HG03135 (cell line): ENCODE results near the gene AGBL1.

Experiments
- ATAC-seq: cut with Tn5 transposase; IDR thresholded peaks from one replicate; pipeline ENCODE4 v1.9.1; 2021; ENCODE audit warnings: mild to moderate bottlenecking, moderate library complexity; ENCODE audit not compliant: unreplicated experiment

AGBL1 gene

DNA sequence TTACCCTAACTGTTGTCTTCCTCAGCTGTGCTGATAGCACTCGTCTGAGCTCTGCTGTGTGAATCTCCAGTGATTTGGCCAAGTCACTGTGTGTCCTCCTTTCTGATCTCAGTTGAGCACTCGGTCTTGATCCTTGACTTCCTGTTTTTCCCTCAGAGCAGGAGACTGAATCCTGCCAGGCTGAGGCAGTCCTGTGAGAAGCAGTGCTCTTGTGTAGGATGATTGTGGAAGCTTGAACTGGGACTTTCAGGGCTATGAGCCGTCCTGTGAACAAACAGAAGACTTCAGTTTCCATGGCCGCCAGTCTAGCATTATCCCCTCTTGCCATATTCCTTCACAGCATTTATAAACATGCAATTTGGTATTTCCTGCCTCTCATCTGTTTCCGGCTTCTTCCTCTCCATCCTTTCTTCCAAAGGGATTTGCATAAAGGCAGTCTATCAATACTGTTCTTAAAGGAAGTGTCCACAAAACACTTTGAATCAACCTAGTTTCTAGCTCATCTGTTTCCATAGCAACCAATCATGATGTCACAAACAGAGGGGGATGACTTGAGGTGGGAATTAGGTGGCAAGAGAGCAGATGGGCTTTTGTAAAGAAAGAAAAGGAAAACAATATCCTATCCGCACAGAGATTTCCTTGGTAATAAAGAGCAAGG lies 237.2 kb downstream of the AGBL1 start:
- ATAC-seq, result no peak

DNA sequence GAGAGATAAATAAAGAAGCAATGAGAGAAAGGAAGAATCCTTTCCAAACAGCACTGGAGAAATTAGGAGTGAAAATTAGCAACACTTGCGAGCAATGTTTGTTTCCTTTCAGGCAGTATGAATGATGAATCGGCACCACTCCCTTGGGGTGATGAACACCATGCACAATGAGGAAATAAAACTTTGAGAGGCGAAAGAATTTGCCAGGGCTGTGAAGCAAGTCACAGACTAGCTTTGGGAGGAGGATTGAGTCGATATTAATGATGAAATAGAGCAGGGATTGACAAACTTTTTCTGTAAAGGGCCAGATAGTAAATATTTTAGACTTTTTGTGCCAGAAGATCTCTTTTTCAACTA lies 237.7 kb downstream of the AGBL1 start:
- no peak for ATAC-seq

DNA sequence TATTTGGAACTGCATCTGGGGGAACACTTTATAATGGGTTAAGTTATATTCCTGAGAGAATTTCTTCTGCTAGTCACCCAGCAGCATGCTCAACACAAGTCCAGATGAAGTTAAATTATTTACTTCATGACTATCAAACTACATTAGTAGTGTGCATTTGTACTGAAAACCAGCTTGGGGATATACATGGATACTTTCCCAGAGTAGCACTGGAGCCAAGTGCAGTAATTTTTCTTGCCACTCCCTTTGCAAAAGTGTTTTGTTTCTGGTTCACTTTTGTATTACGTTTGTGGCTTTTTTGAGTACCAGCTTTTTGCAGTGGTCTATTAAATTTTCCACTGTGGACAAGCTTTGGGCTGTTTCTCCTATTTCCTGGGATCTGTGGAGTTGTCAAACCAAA lies 243.0 kb downstream of the AGBL1 start:
- ATAC-seq, result no peak

DNA sequence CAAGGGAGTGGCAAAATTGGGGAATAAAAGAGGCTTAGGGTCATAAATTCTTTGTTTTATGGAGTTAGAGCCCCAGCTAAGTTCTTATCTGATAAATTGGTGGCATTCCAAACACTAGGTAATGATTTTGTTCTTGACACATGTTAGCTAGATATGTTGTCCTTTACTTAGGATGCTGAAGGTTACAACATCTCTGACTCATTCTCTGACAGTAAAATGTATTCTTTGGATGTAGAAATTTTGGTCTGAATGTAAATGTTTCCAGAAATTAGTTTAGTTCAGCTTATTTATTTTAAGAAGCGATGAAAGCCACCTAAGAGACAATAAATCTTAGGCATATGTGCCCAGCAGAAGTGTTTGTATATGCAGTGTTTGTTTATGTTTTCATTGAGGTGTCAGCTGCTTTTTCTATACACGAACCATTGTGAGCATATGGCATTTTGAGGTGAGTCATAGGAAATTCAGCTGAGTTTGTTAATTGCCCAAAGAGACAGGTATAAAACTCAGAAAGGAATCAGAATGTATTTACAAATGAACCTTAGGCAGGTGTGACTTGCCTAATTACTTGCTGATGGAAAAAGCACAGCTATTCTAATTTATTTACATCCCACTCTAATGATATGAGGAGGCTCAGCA lies 247.7 kb downstream of the AGBL1 start:
- no peak for ATAC-seq

DNA sequence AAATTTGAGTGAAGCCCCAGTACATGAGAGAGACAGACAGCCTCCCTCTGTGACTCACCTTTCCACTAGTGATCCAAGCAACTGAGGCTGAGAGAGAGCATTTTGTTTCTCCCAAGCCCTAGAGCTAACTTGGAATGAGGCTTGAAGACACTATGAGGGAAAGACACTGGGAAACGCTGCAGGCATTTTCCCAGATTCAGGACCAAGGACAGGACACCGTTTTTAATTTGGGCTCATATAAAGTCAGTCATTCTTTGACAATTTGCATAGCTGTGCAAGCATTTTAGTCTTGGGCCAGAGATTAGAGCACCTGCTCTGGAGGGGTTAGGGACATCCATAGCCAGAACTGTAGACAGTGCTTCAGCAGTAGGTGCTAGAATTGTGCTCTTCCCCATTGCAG lies 249.0 kb downstream of the AGBL1 start:
- no peak for ATAC-seq

DNA sequence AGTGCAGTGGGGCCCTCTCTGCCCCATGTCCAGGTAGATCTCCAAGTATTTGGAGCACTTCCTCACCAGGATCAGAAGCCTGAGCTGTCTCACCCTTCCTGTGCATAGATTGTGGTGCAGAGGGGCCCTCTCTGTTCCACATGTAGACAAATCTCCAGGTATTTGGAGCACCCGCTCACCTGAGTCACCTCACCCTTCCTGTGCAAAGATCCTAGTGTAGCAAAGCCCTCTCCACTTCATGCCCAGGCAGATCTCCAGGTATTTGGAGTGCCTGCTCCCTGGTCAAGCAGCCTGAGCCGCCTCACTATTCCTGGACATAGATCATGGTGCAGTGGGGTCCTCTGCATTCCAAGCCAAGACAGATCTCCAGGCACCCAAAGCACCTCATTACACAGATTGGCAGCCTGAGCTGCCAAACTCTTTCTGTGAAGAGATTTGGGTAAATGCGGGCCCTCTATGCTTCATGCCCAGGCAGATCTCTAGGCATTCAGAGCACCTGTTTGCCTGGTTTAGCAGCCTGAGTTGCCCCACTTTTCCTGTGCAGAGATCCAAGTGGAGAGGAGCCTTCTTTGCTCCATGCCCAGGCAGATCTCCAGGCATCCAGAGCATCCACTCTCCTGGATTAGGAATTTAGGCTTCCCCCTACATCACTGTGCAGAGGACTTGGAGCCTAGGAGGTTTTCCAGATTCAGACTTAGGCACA lies 249.8 kb downstream of the AGBL1 start:
- no peak for ATAC-seq

DNA sequence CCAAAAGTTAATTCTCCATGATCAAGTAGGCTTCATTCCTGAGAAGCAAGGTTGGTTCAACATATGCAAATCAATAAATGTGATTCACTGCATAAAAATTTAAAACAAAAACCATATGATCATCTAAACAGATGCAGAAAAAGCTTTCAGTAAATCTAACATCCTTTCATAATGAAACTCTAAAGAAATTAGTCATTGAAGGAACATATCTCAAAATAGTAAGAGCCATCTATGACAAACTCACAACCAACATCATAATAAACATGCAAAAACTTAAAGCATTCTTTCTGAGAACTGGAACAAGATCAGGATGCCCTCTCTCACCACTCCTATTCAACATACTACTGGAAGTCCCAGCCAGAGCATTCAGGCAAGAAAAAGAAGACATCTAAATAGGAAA lies 254.1 kb downstream of the AGBL1 start:
- ATAC-seq, result no peak

DNA sequence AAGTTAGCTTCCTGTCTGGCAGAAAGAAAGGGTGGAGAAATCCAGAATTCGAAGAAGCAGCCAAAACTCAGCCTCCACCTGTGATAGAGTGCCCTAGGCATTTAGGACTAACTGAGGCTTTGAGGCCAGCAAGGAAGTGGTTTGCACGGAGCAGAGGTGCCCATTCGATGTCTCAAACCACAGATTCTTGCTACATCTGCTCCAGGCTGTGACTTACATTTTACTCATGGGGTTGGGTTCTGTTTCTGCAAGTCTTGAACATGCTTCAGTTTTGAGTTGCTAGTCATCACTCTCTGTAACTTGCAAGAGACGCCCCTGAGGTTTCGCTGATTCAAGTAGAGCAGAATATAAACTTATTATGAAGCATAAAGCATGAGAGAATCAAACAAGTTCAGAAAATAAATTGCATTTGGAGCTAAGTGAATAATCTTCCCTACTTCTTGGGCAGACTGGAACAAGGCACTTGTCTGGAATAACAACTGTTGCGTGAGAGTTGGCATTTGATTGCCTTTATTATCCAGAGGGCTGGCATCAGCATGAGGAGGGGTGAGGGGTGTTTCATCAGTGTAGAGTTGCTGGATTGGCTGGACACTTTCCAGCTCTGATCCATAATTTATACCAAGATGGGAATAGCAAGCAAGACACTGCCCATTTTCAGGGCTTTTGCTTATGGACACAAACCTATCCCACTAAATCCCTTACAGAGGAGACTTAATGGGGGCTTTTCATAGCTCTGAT lies 256.5 kb downstream of the AGBL1 start:
- ATAC-seq, result no peak

DNA sequence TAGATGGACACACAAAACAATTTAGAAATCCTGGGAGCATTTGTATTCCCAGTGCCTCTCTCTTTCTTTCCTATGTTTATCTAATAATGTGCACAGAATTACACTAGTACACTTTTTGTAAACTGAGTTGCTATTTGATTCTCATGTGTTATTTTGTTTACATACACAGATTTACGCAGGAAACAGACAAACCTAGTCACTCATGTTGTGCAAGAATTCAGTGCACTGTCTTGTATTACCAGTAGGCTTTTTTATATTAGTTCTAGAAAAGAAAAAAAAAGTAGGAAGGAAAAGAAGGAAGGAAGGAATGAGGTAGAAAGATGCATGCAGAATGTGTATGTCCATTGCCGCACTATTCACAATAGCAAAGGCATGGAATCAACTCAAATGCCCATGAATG lies 257.4 kb downstream of the AGBL1 start:
- no peak for ATAC-seq

DNA sequence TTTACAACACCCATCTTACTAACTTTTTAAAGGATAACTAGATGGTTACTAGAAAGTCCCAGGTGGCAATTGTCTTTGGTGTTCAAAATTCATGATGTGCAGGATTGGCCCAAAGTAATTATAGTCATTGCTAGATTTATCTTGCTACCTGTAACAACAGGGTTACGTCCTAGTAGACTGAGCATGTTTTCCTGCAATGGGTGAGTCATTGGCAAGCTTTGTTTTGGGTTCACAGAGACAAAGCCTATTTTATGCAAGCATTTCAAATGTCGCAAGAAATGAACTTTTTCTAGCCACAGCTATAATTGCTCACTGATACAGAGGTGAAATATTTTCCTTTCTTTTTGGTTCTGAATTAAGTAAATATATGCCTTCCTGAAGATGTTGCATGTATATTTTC lies 267.6 kb downstream of the AGBL1 start:
- ATAC-seq, result no peak

DNA sequence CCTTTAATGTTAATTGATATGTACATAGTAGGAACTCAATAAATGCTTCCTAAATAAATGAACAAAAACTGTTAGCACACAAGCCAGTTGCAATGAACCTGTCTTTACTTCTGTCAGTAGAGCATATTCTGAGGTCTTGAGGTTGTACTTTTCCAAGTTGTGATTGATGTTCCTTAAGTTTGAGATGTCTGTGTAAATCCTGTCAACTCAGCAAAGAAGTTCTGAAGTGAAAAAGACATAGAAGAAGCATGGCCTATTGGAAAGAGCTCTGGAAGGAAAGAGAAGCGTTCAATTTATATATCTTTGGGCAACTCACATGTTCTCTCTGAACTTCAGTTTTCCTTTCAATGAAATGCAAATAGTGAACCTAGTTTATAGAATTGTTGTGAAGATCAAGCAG lies 269.9 kb downstream of the AGBL1 start:
- no peak for ATAC-seq

DNA sequence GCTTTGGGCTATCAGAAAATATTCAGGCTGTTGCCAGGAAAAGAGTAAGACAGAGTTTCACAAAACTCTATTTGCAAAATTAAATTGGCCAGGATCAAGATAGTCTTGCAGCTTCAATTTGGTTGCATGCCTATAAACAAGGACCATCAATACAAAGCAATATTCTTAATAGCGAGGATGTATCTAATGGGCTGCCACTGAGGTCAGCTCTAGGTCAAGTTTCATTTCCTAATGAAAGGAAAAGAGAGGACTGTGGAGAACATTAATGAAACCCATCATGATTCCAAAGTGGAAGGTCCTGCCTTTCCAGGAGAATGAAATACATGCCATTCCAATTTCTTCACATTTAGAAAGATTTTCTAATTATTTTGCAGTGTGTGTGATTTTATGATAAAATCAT lies 273.5 kb downstream of the AGBL1 start:
- ATAC-seq, result no peak

DNA sequence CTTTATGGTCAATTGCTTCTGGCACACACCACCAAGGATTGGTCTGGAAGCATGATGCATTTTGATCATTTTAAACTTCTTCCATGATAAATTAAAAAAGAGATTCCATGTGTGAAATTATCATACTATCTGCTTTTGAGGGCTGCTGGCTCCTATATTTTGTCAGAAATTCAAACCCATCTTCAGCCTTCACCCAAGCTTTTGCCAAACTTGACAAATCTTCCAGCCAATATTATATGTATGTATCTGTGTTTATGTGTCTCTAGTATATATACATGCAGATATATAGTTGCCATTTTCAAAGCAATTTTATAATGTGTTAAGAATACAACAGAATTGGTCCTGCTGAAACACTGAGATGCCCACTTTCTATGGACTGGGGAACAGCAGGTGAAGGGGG lies 275.7 kb downstream of the AGBL1 start:
- no peak for ATAC-seq

DNA sequence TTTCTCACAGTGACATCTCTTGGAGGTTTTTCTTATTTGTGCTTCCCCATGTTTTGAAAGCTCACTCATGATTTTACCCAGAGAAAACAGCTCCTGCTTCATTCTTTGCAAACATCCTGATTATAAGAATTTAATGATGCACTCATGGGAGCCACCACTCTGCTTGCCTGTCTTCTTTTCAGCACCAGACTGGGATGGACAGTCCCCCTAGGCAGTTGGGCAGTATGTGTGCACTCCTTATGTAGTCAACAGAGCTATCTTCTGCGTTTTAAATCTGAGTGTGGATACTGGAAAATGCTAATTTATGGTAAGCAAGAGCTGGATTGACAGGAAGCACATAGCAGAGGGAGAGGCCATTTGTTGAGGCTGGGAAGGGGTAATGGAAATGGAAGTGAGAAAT lies 276.1 kb downstream of the AGBL1 start:
- ATAC-seq, result no peak

DNA sequence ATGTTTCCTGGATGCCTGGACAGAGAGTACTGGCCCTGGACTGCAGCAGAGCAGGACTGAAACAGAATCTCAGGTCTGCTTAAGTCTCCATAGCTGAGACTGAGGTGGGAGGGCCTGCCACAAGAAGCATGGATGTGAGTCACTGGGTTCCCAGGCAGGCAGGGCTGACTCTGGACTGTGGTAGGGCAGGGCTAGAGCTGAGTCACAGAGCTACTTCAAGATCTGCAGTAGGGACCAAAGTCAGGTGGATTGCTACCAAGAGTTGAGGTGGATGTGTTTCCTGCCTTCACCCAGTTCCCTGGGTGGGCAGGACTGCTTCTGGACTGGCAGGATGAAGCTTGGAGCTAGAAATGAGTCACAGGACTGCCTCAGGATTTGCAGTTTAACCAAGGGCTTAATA lies 282.9 kb downstream of the AGBL1 start:
- no peak for ATAC-seq

DNA sequence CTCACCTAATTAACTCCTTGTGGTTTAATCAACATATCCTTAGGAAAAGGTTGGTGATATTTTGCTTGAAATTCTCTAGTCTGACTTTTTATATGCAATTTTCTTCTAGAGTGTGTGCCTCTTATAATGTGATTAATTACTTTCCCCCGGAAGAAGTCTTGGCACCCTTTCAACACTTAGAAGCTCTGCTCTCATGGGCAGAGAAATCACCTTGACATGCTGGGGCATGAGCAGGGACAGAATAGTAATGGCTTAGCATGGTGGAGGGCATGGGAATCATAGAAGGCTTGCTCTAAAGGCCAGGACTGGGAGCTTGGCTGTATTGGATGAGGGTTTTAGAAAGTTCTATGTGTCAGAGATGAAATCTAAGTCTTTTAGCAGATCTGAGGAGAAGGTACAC lies 293.5 kb downstream of the AGBL1 start:
- ATAC-seq, result no peak

DNA sequence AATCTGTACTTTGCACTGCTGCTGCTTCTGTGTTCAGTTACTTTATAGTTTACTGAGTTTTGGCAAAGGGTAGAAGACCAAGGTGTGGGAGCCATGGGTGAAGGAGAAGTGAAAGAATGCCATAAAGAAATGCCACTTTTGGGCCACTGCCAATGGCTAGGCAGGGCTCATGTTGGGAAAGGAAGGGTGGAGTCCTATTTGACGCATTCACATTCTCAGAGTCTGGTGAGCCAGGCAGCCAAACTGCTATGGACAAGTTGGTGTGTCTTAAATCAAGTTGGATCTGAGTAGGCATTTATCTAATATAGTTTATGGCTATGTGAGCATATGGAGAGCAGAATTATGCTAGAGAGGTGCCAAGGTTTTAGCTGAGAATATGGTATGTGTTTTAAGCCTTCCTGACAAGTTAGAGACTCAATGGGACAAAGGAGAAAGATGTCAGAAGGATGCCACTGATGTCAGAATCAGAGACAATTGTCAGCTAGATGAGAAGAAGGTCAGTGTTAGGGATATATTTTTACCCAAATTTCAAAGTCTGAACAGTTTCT lies 296.1 kb downstream of the AGBL1 start:
- ATAC-seq, result no peak

DNA sequence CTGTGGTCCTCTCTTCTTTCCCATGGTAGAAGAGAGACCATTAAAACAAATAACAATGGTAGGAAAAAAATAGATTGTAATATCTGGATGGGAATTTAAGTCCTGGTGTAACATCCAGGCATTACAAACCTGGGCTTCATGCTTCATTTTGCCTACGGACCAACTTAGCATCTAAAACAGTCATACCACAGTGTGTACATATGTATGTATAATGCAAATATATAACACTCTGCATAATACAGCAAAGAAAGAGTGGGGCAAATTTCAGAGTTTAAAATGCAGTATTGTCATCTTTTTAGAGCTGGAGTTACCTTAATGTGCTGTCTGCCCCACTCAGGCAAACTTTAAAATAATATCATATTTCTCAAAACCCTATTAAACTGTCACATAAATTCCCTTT lies 298.2 kb downstream of the AGBL1 start:
- no peak for ATAC-seq

DNA sequence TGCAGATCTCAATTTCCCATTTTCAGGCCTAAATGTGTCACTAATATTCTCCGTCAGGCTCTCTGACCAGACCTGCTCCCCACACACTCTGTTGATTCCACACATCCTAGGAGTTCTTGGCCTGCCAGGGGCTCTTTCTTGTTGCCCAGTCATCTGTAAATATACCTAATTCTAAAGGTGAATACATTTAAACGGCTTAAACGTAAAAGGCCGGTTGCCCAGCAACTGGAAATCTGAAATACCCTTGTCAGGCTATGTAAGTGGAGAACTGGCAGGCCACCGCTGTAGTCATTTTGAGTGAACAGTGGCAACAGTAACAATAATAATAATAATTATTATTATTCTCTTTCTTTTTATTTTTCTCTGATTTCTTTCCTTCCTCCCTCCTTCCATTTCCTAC lies 302.7 kb downstream of the AGBL1 start:
- no peak for ATAC-seq

DNA sequence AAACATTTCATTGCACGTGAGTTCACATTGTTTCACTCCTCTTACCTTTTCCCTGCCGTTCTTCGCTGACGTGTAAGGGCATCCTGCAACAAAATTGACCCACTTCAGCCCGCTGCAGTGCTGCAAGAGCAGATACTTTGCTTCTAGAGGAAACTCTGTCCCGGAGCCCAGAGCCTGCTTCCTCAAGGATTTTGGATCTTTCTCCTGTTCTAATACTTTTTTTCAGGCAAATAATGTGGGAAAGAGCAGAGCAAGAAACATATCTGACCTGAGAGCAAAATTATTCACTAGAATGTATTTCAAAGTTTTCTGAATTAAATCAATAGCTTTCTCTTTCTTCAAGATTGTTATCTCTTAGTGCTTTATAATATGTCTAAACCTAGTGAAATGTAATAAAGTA lies 303.9 kb downstream of the AGBL1 start:
- no peak for ATAC-seq

DNA sequence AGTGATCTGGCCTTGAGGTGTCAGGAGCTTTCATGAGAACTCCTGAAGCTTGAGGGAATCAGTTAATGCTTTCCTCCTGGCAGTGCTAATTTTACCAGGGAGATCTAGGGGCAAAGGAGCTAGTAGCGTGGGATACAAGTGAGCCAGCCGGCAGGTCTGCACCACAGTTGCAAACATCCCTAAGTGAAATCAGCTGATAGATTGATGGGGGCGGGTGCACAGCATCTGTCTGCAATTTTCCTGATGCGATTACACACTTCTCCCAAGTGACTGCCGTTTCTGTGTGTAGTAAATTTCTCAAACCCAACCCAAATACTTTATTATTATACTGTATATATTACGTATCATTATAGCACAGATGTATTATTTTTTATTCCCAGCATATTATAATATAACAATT lies 304.5 kb downstream of the AGBL1 start:
- no peak for ATAC-seq

DNA sequence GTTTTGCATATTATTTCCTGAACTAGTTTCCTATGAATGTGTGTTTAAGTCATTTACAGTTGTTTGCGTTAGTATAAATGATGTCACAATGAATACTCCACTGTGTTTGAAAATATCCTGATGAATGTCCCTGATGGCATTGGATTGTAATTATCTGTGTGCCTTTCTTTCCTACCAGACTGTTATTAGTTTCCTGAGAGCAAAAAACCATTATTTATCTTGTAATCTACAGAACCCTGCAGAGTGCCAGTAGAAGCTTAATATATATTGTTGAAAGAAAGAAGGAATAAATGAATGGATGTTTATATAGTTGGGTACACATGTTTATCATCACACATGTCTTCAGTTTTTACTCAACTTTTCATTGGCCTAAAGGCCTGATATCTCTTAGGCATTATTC lies 312.6 kb downstream of the AGBL1 start:
- ATAC-seq, result no peak
